Subcutaneous adipose tissue (tissue), 4 donors: ENCODE measurements around the gene ARID1B. TPM values are rescaled to one million over a fixed set of nuclear protein-coding genes. Genes with fewer than 3 reads are reported as not detected.

Experiments
- CTCF ChIP-seq: fragments of 450-650 bp; IDR thresholded peaks from one replicate; pipeline ENCODE4 v1.5.1; 2016; ENCODE audit warnings: low read depth, mild to moderate bottlenecking, control low read depth, antibody characterized with exemption, moderate library complexity
- total RNA-seq, 4 donors: library from RNA; depleted of rRNA; stranded (reverse); fragments of >200 nt; gene quantifications; one replicate each; pipeline ENCODE4 v1.1.0, GENCODE V29; 2016

ARID1B gene
- total RNA-seq, 4 donors from 2014 or later = 93.8 to 137 (median 104) TPM

- TF ChIP-seq CTCF = no peak
Measured at GRCh38 chr6:157240059-157240959, 463.1 kb downstream of the ARID1B start.

GRCh38 chr6:157240960-157241311, 463.8 kb downstream of the ARID1B start:
- no peak for TF ChIP-seq CTCF

DNA sequence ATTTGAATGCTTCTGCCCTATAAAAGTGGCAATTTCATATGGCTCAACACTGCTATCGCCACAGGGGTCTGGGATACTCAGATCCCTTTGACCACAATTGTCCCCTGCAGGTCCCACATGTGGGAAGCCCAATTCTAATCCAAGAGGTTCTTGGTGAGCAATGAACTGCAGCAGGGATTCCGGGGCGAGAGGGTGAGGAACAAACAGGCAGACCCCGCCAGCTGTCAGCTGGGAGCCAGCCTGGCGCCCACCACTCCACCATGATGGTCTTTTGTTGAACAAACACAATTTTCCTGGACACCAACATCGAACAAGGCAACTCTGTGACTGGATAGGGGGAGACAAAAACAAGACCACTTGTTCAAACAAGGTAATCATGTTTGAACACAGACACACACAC, 465.6 kb downstream of the ARID1B start:
- TF ChIP-seq CTCF = no peak

DNA sequence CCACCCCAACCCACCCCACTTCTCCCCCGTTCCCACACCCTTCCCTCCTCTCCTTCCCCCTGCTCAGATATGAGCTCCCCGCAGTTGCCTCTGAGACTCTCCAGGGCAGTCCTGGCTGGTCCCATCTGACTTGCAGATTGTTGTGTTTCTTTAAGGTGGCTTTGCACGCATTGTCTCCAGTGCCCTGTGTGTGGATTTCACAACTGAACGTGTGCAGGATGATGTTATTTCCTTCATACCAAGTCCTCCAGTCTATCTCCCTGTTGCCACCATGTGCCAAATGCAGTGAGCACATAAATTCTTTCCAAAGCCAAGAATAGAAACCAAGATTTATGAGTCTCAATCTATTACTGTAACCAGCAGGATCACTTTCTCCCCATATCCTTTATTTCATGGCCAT, 467.0 kb downstream of the ARID1B start:
- no peak for TF ChIP-seq CTCF

GRCh38 chr6:157244780-157245179, 467.6 kb downstream of the ARID1B start:
- TF ChIP-seq CTCF = no peak

DNA sequence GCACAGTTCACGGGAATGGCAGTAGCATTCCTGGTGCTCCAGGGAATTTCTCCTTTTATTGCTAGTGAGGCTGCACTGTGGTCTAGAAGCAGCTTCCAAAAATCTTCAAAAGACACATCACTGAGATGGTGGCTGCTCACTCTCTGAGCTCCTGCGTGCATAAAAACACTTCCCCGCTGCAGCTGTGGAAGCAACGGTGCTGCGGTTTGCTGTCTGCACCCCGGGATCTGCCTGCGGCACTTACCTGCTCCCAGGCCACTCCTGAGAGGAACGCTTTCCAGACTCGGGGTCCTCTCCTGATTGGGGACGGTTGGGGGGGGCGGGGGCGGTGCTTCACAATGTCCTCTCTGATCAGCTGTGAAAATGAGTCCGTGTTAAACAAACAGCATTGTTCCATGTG, 468.3 kb downstream of the ARID1B start:
- no peak for TF ChIP-seq CTCF

DNA sequence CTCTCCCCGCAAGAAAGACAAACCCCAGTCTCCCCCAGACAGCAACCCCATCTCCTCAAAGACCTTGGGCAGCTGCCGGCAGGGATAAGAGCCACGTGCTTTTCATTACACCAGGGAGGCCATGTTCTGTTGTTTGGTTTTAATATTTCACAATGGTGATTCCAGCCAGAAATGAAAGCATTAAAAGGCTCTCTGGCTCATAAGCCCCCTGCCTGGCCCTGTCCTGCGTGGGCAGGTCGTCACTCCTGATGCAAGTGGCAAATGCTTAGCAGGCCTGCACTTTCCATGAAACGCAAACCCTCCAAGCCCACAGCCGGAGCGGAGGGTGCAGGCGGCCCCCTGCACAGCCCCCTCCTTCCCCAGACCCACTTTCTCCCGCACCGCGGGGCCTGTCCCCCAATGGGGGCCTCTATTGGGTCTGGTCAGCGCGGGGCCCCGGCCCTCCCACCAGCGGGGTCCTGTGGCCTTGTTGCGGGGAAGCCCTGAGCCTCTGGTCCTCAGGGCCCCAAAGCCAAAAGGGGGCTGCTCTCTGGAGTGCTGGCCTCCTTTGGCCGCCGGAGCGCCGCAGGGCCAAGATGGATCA, 469.0 kb downstream of the ARID1B start:
- no peak for TF ChIP-seq CTCF
